Kidney (tissue), 14 donors: ENCODE data around the gene COX7A2L. TPM values are rescaled to one million over a fixed set of nuclear protein-coding genes. Genes with fewer than 3 reads are reported as not detected.
A peak's percentile ranks its signal among the peaks of the same experiment; 100 is the strongest.

Experiments
- DNase-seq, 5 donors: peaks; one replicate each; pipeline ENCODE4 v3.0.0-alpha.2; 2013 to 2020
- FAIRE-seq: peaks from 2 replicates; lab custom pipeline; 2012; peaks lifted over from hg19 to GRCh38; lab: Jason Lieb, UNC
- H3K27ac ChIP-seq, 2 donors: one replicate each; pipeline ENCODE4 v1.7.0; 2013; ENCODE audit warnings: low read depth in 2 of 2, low read length in 2 of 2, inconsistent platforms in 1 of 2
- H3K27me3 ChIP-seq: one replicate; pipeline ENCODE4 v1.7.1; 2013; ENCODE audit warnings: low read length, inconsistent platforms; ENCODE audit not compliant: control insufficient read depth, insufficient read depth
- H3K36me3 ChIP-seq, 3 donors: one replicate each; pipeline versions ENCODE4 v1.7.0 to v1.7.1; 2013; ENCODE audit warnings: low read length in 3 of 3, control low read depth in 1 of 3, inconsistent platforms in 1 of 3; ENCODE audit not compliant: insufficient read depth in 3 of 3, control insufficient read depth in 2 of 3
- H3K4me1 ChIP-seq, 3 donors: one replicate each; pipeline versions ENCODE4 v1.7.0 to v1.7.1; 2013; ENCODE audit warnings: low read length in 3 of 3, inconsistent platforms in 1 of 3, low read depth in 1 of 3; ENCODE audit not compliant: control insufficient read depth in 2 of 3, insufficient read depth in 2 of 3
- H3K4me3 ChIP-seq, 3 donors: one replicate each; pipeline versions ENCODE4 v1.7.0 to v1.8.1; 2013; ENCODE audit warnings: low read length in 3 of 3, control low read depth in 1 of 3, inconsistent platforms in 1 of 3
- H3K9ac ChIP-seq, 3 donors: one replicate each; pipeline versions ENCODE4 v1.7.0 to v1.7.1; 2013; ENCODE audit warnings: low read length in 3 of 3, control low read depth in 1 of 3, inconsistent platforms in 1 of 3
- H3K9me3 ChIP-seq, 3 donors: one replicate each; pipeline versions ENCODE4 v1.7.0 to v1.7.1; 2013; ENCODE audit warnings: low read length in 3 of 3, control low read depth in 1 of 3, inconsistent platforms in 1 of 3; ENCODE audit not compliant: control insufficient read depth in 2 of 3, insufficient read depth in 1 of 3
- CTCF ChIP-seq: IDR thresholded peaks from 3 replicates; pipeline ENCODE4 v1.5.1; 2012; ENCODE audit warnings: mild to moderate bottlenecking, moderate library complexity, borderline replicate concordance; ENCODE audit not compliant: insufficient read depth; ENCODE audit errors: extremely low read depth
- intact Hi-C: fragments of 100-400 bp; cut with DNase I; formaldehyde crosslinking; loops from one replicate; pipeline ENCODE4 v1.11.1; 2022
- polyA plus RNA-seq: library from polyadenylated mRNA; stranded (reverse); fragments of 350-450 nt; fragmentation: Illumina TruSeq; extraction: RNeasy Lipid Tissue Mini Kit (QIAGEN cat#74804); gene quantifications from one replicate; pipeline ENCODE4 v1.2.3, GENCODE V29; 2014; ENCODE audit warnings: low read depth, low replicate concordance; ENCODE audit not compliant: insufficient read depth
- total RNA-seq: library from RNA; stranded (reverse); fragmentation: NEBNext Ultra II Directional; extraction: Animal tissue kit (Norgen Biotek cat#: 25700); gene quantifications from one replicate; pipeline ENCODE4 v1.2.1, GENCODE V29; 2021
- donor health status: control.
- donor health status: control.
- donor health status: control.
- donor health status: control.
- donor health status: control.
- donor health status: DM: yes; HTN: yes; CAD: no.
- donor health status: Normal renal cell carcinoma (clear cell type).

Gene COX7A2L
- total and polyA plus RNA-seq, 2 donors from 2014 or later: 90.2 to 321 TPM

- no peak overlapping the region for H3K9ac ChIP-seq
- TF ChIP-seq CTCF: no peak
- DNase-seq (no peak), FAIRE-seq (no peak)
- no peak overlapping the region for H3K4me3 ChIP-seq
- H3K27ac ChIP-seq: no peak overlapping the region
- peaks cover 7 to 15% (median 15%) of the 10 kb centered on the region in 3 donors for H3K36me3 ChIP-seq
- no peaks in the 10 kb centered on the region for H3K4me1 ChIP-seq
- no peaks in the 10 kb centered on the region for H3K27me3 ChIP-seq
- intact Hi-C loops: no loop called here
- no peaks in the 10 kb centered on the region for H3K9me3 ChIP-seq
Observed at GRCh38 chr2:42314892-42315468, 46.0 kb downstream of the COX7A2L start.

- no peak for TF ChIP-seq CTCF
- no peak overlapping the region for H3K9ac ChIP-seq
- no peaks in the 10 kb centered on the region for H3K27me3 ChIP-seq
- peaks cover 5 to 8% (median 7%) of the 10 kb centered on the region in 3 donors for H3K36me3 ChIP-seq
- no peak overlapping the region for H3K4me3 ChIP-seq
- FAIRE-seq: no peak
- intact Hi-C loops: no loop called here
- no peaks in the 10 kb centered on the region for H3K4me1 ChIP-seq
- H3K9me3 ChIP-seq: no peaks in the 10 kb centered on the region
- peak in 2 of 5 donors; percentile 18 to 33 for DNase-seq
- peak overlapping the region in 1 of 2 donors; percentile 37 for H3K27ac ChIP-seq
Observed at GRCh38 chr2:42312106-42312505, 48.9 kb downstream of the COX7A2L start.

- Histone ChIP-seq H3K27ac (no peak overlapping the region), H3K9me3 (no peaks in the 10 kb centered on the region), H3K36me3 (peaks cover 2 to 4% (median 2%) of the 10 kb centered on the region in 3 donors), H3K4me1 (no peaks in the 10 kb centered on the region), H3K4me3 (no peak overlapping the region), H3K27me3 (no peaks in the 10 kb centered on the region), H3K9ac (no peak overlapping the region)
- FAIRE-seq: no peak
- no peak for DNase-seq
- TF ChIP-seq CTCF: no peak
- intact Hi-C loops: no loop called here
Observed at GRCh38 chr2:42310007-42310515, 51.0 kb downstream of the COX7A2L start.
